ENCODE measurements around the gene GK. TPM values are rescaled to one million over a fixed set of nuclear protein-coding genes. Genes with fewer than 3 reads are reported as not detected.

The GK gene
- total RNA-seq, 8 experiments from 2014 or later = 5.5 to 29.1 (median 8.7) TPM

GRCh38 chrX:30680618-30681017 lies 27.4 kb downstream of the GK start:
- ATAC-seq (replicated peaks in 6 of 8) = no peak
- Histone ChIP-seq H3K4me1 (replicated peaks in 1 of 2) (no peaks in the 10 kb centered on the region), H3K4me3 (no peak overlapping the region), H3K27ac (no peak overlapping the region)
- whole genome bisulfite sequencing, 10 experiments = 17 to 88% (median 40%) methylated on average over 1 of the region's 1 CpG; no CpG with 5 or more reads in 7 of the 10 experiments
- in situ Hi-C loops (cut with MboI; ENCODE audit: low pct_unique_long_range_greater_than_20kb in 2 of 9, low sequenced_read_pairs in 9 of 9, unreplicated experiment in 9 of 9) = loop anchor here in 1 of 9 experiments (25.0 kb wide), 1 partner anchor 118 kb away; no protein-coding TSS in a partner anchor

GRCh38 chrX:30688641-30689040 lies 35.4 kb downstream of the GK start:
- no peak overlapping the region for H3K4me3 ChIP-seq
- H3K27ac ChIP-seq = no peak overlapping the region
- 0 to 67% (median 33%) methylated on average over 1 to 2 of the region's 2 CpGs; no CpG with 5 or more reads in 4 of the 10 experiments for WGBS, 10 experiments
- peak in 1 of 8 experiments; percentile 71 for ATAC-seq (replicated peaks in 6 of 8)
- in situ Hi-C loops (cut with MboI; ENCODE audit: low pct_unique_long_range_greater_than_20kb in 2 of 9, low sequenced_read_pairs in 9 of 9, unreplicated experiment in 9 of 9) = loop anchor here in 1 of 9 experiments (25.0 kb wide), 1 partner anchor 126 kb away; no protein-coding TSS in a partner anchor
- H3K4me1 ChIP-seq (replicated peaks in 1 of 2) = no peaks in the 10 kb centered on the region

GRCh38 chrX:30689116-30689515 lies 35.9 kb downstream of the GK start:
- no peak overlapping the region for H3K27ac ChIP-seq
- H3K4me1 ChIP-seq (replicated peaks in 1 of 2) = no peaks in the 10 kb centered on the region
- in situ Hi-C loops (cut with MboI; ENCODE audit: low pct_unique_long_range_greater_than_20kb in 2 of 9, low sequenced_read_pairs in 9 of 9, unreplicated experiment in 9 of 9) = loop anchor here in 1 of 9 experiments (25.0 kb wide), 1 partner anchor 127 kb away; no protein-coding TSS in a partner anchor

GRCh38 chrX:30690330-30690729 lies 37.1 kb downstream of the GK start:
- no peak overlapping the region for H3K27ac ChIP-seq

More at GRCh38 chrX:30689116-30689515, 35.9 kb downstream of the GK start:
- H3K4me3 ChIP-seq = no peak overlapping the region
- no peak for ATAC-seq (replicated peaks in 6 of 8)

DNA sequence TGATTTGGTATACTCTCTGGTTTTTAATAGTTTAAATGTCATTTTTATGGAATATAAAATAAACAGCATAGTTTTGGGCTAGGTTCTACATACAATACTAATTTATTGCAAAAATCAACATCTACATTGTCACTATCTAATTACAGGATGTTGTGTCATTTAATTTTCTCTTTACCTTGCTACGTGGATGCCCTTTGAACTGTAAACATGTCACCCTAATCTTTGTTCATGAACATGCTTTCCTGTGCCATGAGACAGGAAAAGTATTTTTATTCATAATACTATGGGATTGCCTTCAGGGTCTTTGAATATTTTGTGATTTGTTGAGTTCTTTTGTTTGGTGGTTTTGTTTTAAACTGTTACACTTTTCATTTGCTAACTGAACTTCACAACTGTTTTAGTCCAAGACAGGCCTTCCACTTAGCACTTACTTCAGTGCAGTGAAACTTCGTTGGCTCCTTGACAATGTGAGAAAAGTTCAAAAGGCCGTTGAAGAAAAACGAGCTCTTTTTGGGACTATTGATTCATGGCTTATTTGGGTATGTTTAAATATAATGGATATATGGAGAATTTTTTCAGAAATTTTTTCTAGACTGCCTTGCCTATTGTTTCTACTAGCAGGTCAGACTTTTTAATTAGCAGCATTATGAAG lies 40.9 kb downstream of the GK start:
- Histone ChIP-seq H3K27ac (no peak overlapping the region), H3K4me3 (no peak overlapping the region), H3K4me1 (replicated peaks in 1 of 2) (no peaks in the 10 kb centered on the region)
- 28 to 80% (median 50%) methylated on average over 1 to 3 of the region's 4 CpGs; no CpG with 5 or more reads in 4 of the 10 experiments for WGBS, 10 experiments
- ATAC-seq (replicated peaks in 6 of 8) = no peak
- in situ Hi-C loops (cut with MboI; ENCODE audit: low pct_unique_long_range_greater_than_20kb in 2 of 9, low sequenced_read_pairs in 9 of 9, unreplicated experiment in 9 of 9) = loop anchor here in 1 of 9 experiments (25.0 kb wide), 1 partner anchor 132 kb away; no protein-coding TSS in a partner anchor

More at GRCh38 chrX:30690330-30690729, 37.1 kb downstream of the GK start:
- Histone ChIP-seq H3K4me1 (replicated peaks in 1 of 2) (no peaks in the 10 kb centered on the region), H3K4me3 (no peak overlapping the region)
- WGBS, 10 experiments = 0 to 20% (median 9%) methylated on average over 1 to 3 of the region's 3 CpGs; no CpG with 5 or more reads in 4 of the 10 experiments
- in situ Hi-C loops (cut with MboI; ENCODE audit: low pct_unique_long_range_greater_than_20kb in 2 of 9, low sequenced_read_pairs in 9 of 9, unreplicated experiment in 9 of 9) = loop anchor here in 1 of 9 experiments (25.0 kb wide), 1 partner anchor 128 kb away; no protein-coding TSS in a partner anchor
- no peak for ATAC-seq (replicated peaks in 6 of 8)

- Histone ChIP-seq H3K27ac (no peak overlapping the region), H3K4me3 (no peak overlapping the region), H3K4me1 (replicated peaks in 1 of 2) (no peaks in the 10 kb centered on the region)
- no peak for ATAC-seq (replicated peaks in 6 of 8)
- in situ Hi-C loops (cut with MboI; ENCODE audit: low pct_unique_long_range_greater_than_20kb in 2 of 9, low sequenced_read_pairs in 9 of 9, unreplicated experiment in 9 of 9) = loop anchor here in 2 of 9 experiments (25.0 kb wide), 2 partner anchors 90 to 140 kb away; no protein-coding TSS in a partner anchor
- 10 to 100% (median 28%) methylated on average over 1 to 2 of the region's 2 CpGs; no CpG with 5 or more reads in 7 of the 10 experiments for WGBS, 10 experiments
Observed at GRCh38 chrX:30702736-30703135, 49.5 kb downstream of the GK start.

DNA sequence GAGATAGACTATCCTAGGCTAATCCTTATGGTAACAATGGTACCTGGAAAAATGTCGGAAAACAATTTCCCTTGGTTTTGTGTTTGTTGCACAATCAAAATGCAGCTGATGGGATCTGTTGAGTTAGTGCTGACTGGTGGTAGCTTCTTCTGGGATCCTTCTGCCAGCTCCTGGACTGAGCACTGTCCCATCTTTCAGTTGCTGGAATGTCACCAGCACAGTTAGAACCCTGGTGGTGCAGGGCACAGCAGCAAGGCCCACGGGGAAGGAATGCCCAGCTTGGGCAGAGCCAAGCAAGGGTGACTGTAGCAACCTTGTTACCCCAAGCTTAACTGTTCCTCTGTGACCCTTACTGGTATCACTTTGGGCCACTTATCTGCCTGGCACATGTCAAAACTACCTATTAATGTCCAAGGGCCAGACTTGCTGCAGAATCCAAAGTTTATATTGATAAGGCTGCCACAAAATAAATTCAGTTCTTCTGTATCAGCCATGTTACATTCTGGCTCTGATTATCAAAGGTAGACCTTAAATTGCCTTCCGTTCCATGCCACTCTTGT lies 53.1 kb downstream of the GK start:
- in situ Hi-C loops (cut with MboI; ENCODE audit: low pct_unique_long_range_greater_than_20kb in 2 of 9, low sequenced_read_pairs in 9 of 9, unreplicated experiment in 9 of 9) = loop anchor here in 2 of 9 experiments (25.0 kb wide), 2 partner anchors 94 to 144 kb away; no protein-coding TSS in a partner anchor
- WGBS, 10 experiments = 40 to 100% (median 75%) methylated on average over 1 to 2 of the region's 3 CpGs; no CpG with 5 or more reads in 7 of the 10 experiments
- no peaks in the 10 kb centered on the region for H3K4me1 ChIP-seq (replicated peaks in 1 of 2)
- H3K27ac ChIP-seq = no peak overlapping the region
- no peak for ATAC-seq (replicated peaks in 6 of 8)
- H3K4me3 ChIP-seq = no peak overlapping the region

- in situ Hi-C loops (cut with MboI; ENCODE audit: low pct_unique_long_range_greater_than_20kb in 2 of 9, low sequenced_read_pairs in 9 of 9, unreplicated experiment in 9 of 9) = loop anchor here in 2 of 9 experiments (25.0 kb wide), 2 partner anchors 100 to 150 kb away; no protein-coding TSS in a partner anchor
- Histone ChIP-seq H3K4me3 (no peak overlapping the region), H3K4me1 (replicated peaks in 1 of 2) (no peaks in the 10 kb centered on the region), H3K27ac (no peak overlapping the region)
- no peak for ATAC-seq (replicated peaks in 6 of 8)
- 36 to 100% (median 50%) methylated on average over 1 of the region's 1 CpG; no CpG with 5 or more reads in 6 of the 10 experiments for WGBS, 10 experiments
Observed at GRCh38 chrX:30712214-30712613, 59.0 kb downstream of the GK start.

- Histone ChIP-seq H3K4me1 (replicated peaks in 1 of 2) (no peaks in the 10 kb centered on the region), H3K4me3 (no peak overlapping the region), H3K27ac (no peak overlapping the region)
- 18 to 100% (median 72%) methylated on average over 1 to 4 of the region's 5 CpGs; no CpG with 5 or more reads in 4 of the 10 experiments for WGBS, 10 experiments
- ATAC-seq (replicated peaks in 6 of 8) = peak in 4 of 8 experiments; percentile 47 to 67 (median 64)
- in situ Hi-C loops (cut with MboI; ENCODE audit: low pct_unique_long_range_greater_than_20kb in 2 of 9, low sequenced_read_pairs in 9 of 9, unreplicated experiment in 9 of 9) = loop anchor here in 2 of 9 experiments (25.0 kb wide), 2 partner anchors 101 to 151 kb away; no protein-coding TSS in a partner anchor
Observed at GRCh38 chrX:30713061-30713525, 59.9 kb downstream of the GK start.

- 56 to 100% (median 100%) methylated on average over 1 of the region's 1 CpG; no CpG with 5 or more reads in 3 of the 10 experiments for WGBS, 10 experiments
- no peak for ATAC-seq (replicated peaks in 6 of 8)
- no peaks in the 10 kb centered on the region for H3K4me1 ChIP-seq (replicated peaks in 1 of 2)
- H3K27ac ChIP-seq = no peak overlapping the region
- in situ Hi-C loops (cut with MboI; ENCODE audit: low pct_unique_long_range_greater_than_20kb in 2 of 9, low sequenced_read_pairs in 9 of 9, unreplicated experiment in 9 of 9) = loop anchor here in 2 of 9 experiments (25.0 kb wide), 2 partner anchors 102 to 152 kb away; no protein-coding TSS in a partner anchor
- H3K4me3 ChIP-seq = no peak overlapping the region
Observed at GRCh38 chrX:30714138-30714537, 60.9 kb downstream of the GK start.

DNA sequence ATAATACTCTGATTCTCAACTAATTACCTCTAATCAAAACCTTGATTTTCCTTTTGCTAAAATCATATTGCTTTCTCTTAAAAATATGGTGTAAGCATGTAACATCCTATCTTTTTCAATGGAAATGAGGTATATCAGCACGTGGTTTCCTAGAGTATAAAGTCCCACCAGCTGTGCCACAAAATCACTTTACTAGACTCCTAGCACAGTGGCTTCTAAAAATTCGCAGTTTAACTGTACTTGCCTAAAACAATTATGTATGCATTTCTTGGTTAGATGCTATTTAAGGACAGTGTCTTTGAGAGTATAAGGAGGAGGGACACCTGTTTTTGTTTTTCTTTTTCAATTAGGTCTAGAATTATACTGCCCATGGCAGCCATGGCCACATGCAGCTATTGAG lies 62.8 kb downstream of the GK start:
- no peak for ATAC-seq (replicated peaks in 6 of 8)
- Histone ChIP-seq H3K4me1 (replicated peaks in 1 of 2) (no peaks in the 10 kb centered on the region), H3K27ac (no peak overlapping the region), H3K4me3 (no peak overlapping the region)
- WGBS, 10 experiments = 0 to 67% (median 35%) methylated on average over 1 to 2 of the region's 2 CpGs; no CpG with 5 or more reads in 7 of the 10 experiments
- in situ Hi-C loops (cut with MboI; ENCODE audit: low pct_unique_long_range_greater_than_20kb in 2 of 9, low sequenced_read_pairs in 9 of 9, unreplicated experiment in 9 of 9) = loop anchor here in 2 of 9 experiments (25.0 kb wide), 2 partner anchors 104 to 154 kb away; no protein-coding TSS in a partner anchor

DNA sequence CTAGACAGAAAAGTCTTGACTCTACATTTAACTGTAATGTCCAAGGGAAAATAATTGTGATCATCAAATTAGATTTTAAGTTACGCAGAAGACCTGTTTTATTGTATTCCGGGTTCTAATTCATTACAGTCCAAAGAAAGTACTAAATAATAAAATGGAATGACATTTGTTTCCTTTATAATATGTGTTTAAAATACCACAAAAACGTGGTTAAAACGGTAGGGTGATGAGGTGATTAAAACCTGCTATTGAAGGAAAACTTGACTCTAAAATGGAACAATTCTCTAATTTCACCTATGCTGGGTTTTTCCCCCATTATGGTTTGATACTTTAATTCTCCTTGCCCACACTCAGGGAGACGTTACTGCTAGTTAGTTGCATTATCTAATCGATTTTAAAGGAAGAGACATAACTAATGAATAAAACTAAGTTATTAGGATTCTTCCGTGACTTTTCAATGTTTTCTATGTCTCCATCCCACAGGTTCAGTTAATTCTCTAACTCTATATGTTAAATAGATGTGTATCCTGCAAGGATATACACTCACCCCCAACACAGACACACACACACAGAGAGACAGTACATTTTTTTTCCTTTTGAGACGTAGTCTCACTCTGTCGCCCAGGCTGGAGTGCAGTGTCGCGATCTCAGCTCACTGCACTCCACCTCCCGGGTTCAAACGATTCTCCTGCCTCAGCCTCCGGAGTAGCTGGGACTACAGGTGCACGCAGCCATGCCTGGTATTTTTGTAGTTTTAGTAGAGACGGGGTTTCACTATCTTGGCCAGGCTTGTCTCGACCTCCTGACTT lies 80.8 kb downstream of the GK start:
- H3K27ac ChIP-seq = no peak overlapping the region
- no peak overlapping the region for H3K4me3 ChIP-seq
- H3K4me1 ChIP-seq (replicated peaks in 1 of 2) = no peaks in the 10 kb centered on the region
- WGBS, 10 experiments = 0 to 93% (median 60%) methylated on average over 2 to 10 of the region's 17 CpGs; no CpG with 5 or more reads in 3 of the 10 experiments
- in situ Hi-C loops (cut with MboI; ENCODE audit: low pct_unique_long_range_greater_than_20kb in 2 of 9, low sequenced_read_pairs in 9 of 9, unreplicated experiment in 9 of 9) = no loop called here
- ATAC-seq (replicated peaks in 6 of 8) = no peak
